Ovary (tissue), 3 donors: Measurements from ENCODE around the gene B9D1.

Experiments
- CTCF ChIP-seq, 3 donors: fragments of 450-650 bp in 2 of 3; fragments of 200-600 bp in 1 of 3; IDR thresholded peaks; one replicate each; pipeline versions ENCODE4 v1.5.1 to v1.8.0; 2016 to 2022; ENCODE audit warnings: antibody characterized with exemption in 3 of 3, mild to moderate bottlenecking in 1 of 3
- POLR2A ChIP-seq: fragments of 450-650 bp; IDR thresholded peaks from one replicate; pipeline ENCODE4 v1.6.1; 2017; ENCODE audit warnings: antibody characterized with exemption, mild to moderate bottlenecking, moderate library complexity
- donor health status: DM: no; HTN: no; CAD: no.

DNA sequence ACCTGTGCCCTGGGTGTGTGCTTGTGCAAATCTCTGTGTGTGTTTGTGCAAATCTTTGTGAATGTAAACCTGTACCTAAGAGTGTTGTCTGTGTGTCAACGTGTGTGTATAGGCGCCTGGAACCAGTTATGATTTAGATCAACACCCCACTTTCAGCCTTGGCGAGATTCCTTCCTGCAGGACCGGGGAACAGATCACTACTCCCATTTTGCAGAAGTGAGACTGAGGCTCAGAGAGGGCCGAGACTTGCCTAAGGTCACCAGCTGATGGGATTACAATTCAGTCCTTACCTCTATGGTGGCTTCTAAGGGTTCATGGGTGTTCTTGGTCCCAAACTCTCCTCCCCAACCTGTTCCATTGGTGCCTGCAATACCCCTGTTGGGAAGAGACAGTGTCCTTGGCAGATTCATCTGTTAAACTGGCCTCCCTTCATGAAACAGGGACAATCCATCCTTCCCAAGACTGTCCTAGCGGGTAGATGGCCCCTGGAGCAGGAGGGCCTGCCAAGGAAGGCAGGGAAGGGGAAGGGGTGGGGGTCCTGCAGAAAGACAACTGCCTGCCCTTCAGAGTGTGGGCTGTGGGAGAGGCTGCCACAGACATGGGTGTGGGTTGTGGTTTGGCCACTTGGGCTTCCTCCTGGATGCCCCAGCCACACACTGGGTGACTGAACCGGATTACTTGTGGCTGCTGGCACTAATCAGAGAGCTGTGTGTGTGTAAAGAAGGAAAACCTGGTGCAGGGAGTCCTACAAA lies 8.9 kb upstream of the B9D1 start:
- no peak for TF ChIP-seq CTCF (IDR thresholded peaks at IDR 0.05)
- TF ChIP-seq POLR2A, result no peak
